HG03469 (cell line): ENCODE results near the gene CSF2.

ENCODE experiments used
- ATAC-seq: cut with Tn5 transposase; IDR thresholded peaks from one replicate; pipeline ENCODE4 v1.9.1; 2021; ENCODE audit warnings: mild to moderate bottlenecking, moderate library complexity, moderate number of reproducible peaks; ENCODE audit not compliant: unreplicated experiment

Gene CSF2

DNA sequence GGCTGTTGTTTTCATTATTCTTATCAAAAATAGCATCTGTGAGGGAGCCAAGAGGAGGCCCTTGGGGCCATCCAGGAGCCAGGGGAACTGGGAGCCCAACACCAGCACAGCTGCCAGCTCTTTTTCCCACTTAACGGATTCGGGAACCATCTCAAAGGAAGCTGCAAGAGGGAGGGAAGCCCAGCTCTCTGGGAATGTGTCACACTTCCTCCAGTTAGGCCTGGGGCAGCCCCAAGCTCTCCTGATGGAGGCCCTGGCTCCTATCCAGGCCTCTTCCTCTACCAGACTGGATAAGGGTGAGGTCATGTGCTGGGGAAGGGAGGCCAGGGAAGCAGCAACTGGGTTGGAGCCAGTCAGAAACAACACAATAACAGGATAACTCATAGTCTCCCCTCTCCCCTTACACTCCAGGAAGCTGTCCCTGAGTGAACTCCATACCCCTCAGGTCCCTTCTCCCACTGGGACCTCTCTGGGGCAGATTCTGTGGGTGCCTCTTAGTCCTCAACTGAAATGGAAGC, 12.7 kb downstream of the CSF2 start:
- no peak for ATAC-seq

DNA sequence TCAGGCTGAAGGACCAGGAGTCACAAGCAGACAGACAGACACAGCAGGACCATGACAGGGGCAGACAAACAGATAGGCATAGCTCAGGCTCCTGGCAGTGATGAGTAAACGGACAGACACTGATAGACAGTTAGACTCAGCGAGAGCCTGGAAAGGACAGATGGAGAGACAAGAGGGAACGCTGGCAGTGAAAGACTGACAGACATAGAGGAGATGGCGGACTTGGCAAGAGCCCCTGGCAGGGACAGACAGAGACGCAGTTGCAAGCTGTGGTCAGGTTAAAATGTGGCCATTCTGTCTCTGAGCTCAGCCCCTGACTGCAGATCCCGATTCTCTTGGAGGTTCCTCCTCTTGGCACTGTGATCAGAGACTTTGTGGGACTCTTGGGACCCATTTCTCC, 13.6 kb downstream of the CSF2 start:
- no peak for ATAC-seq

DNA sequence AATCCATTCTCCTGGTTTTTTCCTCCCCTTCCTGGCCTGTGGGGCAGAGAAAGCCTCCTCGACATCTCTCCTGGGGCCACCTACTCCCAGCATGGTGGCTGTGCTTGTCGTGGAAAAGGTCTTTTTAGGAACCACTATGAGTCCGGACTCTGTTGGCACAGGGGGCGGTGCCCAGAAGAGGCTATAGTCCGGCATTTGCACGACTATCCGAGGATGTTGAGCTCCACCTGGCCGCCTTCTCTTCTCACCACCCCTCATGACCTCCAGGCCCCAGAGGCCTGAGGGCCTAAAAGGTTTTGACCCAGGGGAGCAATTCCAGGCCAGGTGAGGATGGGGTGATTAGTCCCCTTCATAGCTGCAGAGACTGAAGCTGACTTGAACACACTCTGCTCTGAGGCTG, 14.1 kb downstream of the CSF2 start:
- no peak for ATAC-seq

DNA sequence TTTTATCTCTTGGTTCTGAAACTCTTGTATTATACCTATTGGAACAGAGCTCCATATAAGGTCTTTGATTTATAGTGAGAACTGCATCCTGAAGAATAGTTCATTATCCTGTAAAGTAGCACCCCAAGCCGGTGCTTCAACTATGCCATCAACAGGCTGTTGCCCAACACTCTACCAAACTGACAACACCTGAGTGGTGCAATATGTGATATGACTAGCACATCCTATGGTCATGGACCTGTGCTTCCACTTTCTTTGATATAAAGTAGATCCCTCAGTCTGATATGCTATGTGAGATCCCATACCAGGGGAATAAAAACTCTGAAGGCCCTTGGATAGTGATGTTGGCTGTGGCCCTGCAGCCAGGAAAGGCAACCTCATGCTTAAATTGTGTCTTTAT, 15.8 kb downstream of the CSF2 start:
- ATAC-seq: no peak

DNA sequence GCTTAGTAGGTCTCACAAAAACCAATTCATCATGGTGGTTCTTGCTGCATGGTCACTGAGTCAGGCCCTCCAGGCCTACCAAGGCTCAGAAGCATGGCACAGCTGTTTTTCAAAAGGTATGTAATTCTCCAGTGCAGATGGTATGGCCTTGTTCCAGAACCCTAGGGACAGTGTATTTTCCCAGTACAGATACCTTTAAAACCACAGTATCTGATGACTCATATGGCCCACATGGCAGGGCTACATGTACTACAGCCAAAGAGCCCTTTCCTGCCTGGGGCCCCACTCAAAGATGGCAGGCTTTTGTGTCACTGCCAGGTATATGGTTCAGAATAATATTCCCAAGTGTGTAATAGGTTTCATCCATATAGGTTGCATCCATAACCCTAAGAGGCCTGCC, 16.5 kb downstream of the CSF2 start:
- no peak for ATAC-seq

DNA sequence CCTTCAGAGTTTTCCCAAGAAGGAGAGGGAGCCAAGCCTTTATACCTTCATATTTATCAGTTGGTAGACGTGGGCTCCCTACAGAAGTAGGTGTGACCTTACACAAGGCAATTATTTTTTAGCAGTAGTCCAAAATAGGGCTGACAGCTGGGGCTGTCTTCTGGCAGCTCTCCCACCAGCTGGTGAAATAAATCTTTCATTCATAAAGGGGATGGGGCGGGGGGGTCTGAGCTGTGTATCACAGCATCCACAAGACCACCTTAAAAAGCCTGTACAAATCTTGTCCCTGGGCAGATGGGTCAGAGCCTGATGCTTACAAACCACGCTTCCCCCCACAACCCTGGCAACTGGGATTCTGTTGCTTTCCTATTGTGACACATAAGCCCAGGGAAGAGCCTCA, 19.7 kb downstream of the CSF2 start:
- ATAC-seq: no peak

DNA sequence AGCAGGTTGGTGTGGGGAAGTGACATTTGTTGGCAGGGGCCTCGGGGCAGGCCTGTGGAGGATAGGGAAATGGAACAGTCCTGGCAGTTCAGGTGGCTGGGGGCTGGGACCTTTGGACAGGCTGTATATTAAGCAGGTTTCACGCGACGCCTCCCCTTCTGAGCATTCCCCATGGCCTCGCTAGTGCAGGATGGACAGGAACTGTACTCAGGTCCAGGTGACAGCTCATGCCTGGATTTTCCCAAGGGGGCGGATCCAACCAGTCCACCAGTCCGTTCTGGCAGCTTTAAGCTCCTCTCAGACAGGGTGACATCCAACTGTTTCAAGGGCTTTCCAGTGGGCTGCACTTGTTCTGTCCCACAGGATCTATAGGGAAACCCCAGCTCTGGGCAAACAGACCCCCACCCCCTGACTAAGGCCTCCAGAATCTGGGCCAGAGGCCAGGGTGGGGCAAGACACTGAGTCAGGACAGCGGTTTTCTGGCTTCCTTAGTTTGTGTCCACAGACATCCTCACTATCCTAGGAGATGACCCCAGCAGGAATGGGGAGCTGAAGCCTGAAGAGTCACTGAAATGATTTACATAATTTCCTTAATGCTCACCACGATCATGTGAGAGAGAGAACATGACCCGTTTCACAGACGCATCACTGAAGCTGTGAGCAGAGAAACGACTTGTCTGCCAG, 20.9 kb downstream of the CSF2 start:
- no peak for ATAC-seq

DNA sequence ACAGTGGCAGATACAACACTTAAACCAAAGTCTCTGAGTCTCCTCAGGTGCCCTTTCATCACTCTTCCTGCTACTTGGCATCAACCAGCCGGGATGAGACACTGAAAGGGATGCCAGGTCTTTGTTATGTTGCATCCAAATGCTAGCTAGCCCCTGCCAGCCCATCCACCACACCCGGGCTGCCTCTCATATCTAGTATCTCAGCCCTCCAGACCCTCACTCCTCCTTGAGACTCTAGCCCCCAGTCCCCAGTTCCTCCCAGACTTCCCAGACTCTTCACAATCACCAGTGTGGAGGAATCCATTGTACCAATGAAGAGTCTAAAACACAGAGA, 21.5 kb downstream of the CSF2 start:
- no peak for ATAC-seq

DNA sequence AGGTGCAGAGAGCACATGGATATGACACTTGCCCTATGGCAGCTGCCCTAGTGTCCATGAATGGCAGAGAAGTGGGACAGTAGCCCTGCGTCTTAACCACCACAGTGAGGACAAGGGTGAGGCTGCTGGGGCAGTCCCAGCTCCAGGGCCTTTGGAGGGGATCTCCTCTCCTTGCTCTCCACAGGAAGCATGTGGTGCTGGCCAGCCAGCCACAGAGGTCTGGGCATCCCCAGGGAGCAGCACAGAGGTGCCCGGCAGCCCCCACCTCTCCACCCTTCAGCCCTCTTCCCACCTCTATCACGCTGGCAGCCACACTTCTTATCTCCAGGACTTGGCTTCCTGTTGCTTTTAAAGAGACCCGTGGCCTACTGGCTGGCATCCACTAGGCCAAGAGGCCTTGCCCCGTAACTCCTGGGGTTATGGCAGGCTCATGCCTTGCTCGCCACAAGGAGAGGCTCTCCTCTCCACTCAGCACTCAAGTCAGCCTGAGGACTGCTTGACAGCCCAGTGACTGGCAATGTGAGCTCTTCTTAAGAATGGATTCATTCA, 21.9 kb downstream of the CSF2 start:
- no peak for ATAC-seq

DNA sequence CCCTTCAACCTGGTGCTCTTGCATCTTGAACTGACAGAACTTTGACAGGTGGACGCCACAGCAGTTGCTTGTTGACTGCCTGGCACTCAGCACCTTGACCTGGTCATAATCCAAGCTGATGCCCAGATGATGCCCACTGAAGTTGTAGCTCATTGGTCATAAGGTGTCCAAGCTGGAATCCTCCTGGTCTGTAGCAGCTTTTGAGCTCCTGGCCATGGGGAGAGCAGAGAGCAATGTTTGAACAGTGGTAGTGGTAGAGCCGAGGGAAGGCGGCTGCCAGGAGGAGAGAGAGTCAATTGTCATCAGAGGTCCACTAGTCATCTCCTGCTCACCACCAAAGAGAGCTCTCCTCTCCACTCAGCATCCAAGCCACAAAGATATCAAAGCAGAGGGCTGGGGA, 23.3 kb downstream of the CSF2 start:
- ATAC-seq: no peak

DNA sequence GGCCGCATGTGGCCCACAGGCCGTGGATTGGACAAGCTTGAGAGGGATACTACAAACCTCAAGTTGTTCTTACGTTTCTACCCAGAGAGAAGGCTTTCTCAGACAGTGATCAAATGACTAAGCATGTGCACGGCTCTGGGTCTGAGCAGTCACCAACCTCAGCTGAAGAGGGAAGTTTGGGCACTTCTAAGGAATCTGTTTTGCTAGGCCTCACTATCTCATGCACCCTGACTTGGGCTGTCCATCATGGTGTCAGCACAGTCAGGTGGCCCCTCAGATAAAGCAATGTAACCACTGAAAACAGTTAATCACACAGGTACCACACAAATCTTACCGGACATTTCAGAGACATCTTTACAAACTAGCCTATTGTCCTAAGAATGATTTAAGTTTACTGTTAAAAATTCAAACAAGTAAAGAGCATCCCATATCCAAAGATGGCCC, 24.6 kb downstream of the CSF2 start:
- no peak for ATAC-seq

DNA sequence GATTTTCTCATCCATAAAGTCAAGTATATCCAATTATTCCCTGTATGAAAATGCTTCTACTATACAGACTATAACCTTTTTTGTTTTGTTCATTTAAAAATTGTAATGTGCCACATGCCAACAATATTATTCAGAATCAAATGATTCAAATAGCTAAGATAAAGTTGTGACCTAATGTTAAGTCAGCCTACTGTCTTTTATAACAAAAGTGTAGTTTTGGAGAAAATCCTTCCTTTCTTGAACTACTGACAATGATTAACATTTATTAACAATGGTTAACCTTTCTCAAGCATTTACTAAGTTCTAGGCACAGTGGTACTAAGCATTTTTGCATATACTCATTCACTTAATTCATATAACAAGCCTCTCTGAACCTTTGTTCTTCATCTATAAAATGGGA, 25.0 kb downstream of the CSF2 start:
- ATAC-seq: no peak

DNA sequence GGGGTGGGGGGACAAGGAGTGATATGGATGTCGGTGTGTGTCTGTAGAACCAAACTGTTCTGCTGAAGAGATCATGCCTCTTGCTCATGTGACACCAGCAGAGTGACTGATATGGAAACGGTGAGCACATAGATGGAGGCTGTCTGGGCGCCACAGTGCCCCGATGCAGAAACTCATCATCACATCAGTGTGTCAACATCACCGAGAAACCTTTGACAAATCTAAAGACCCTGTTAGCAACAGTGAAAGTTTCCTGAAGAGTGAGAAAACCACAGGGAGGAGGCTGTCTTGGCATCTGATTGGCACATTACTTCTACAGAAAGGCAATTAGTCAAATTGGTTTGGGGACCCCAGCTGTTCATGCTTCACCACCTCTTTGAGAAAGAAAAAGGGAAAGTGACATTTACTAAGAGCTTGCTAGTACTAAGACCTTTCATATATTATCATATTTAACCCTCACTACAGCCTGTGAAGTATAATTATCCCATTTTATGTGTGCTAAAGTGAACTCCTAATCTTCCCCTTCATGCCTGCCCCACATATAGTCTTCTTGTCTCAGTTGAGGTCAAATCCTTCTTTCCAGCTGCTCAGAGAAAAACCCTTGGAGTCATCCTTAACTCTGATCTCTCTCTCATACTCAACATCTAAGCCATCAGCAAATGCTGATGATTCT, 25.6 kb downstream of the CSF2 start:
- peak; percentile 34 for ATAC-seq

DNA sequence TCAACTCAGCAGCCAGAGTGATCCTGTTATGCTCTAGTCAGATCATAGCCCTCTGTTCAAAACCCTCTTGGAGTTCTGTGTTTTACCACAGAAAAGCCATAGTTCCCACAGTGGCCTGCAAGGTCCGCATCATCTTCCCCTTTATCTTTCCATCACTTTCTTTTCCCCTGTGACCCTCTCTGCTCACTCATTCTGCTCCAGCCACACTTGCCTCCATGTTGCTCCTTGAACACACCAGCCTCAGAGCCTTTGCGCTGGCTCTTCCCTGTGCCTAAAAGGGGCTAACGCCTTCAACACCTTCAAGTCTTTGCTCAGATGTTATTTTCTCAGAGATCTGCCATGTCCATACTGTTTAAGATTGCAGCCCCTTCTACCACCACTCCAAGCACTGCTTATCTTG, 26.3 kb downstream of the CSF2 start:
- ATAC-seq: no peak

DNA sequence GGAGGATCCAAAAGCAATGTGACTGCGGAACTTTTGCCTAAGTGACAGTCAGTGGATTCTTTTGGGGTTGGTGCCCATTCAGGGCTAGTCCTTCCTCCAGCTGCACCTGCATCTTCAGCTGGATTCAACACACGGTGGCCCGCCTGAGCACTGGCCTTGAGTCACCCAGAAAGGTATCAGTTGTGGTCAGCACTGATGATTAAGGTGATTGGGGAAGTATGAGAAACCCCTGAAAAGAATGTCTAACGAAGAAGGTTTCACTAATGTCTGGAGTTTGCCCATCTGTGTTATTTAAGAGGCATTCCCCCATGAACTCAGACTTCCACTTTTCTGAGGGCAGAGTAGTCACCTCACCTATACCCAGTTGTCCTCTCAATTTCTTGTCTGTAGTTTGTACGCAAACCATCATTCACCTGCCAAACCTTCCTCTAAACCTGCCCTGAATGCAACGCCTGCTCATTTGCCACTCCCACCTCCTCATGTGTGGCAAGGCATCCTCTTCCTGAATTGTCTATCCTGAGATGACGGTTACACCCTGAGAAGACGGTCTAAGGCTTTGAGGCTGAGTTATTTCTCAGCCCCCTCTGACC, 27.2 kb downstream of the CSF2 start:
- peak; percentile 27 for ATAC-seq

DNA sequence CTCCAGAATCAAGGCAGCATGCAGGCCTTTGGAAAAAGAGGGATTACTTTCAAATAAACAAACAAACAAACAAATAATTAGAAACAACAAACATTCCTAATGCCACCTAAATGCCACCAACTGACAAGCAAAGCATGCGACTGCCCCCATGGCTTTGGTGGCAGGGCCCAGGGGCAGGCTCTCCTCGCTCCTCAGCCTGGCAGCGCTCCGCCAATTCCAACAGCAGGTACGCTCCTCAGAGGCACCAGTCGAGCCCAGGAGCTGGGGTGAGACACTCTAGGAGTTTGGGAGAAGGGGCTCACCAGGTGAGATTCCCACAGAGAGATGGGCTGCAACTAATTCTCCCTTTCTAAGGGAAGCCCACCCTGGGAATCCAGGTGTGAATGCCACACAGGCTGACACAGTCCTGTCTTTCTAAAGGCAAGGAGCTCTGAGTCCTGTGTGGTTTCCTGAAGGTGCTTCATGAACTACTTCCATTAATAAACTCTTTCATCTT, 27.8 kb downstream of the CSF2 start:
- no peak for ATAC-seq

DNA sequence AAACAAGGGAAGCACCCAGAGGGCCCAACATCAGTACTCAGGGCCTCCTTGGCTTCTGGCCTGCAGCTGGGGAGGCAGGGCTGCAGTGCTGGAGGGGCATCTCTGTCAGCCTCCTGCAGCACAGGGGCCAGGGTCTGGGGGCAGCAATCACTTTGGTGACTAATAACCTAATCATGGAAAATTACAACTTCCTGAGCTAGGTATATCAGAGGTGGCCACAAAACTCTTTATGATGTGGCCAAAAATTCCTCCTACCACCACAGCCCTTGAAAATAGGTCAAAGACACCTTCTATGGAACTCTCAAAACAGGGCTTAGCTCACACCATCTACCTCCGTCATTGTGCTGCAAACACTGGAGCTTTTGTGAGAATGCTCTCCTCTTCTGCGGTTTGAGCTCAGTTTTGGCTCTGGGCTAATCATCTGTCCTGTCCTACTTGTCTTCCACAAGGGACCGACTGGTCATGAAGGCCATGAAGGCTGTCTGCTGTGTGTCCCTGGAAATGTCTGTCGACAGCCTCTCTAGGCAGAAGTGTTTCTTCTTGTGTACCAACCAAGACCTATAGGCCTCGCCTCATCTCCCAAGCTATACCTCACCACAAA, 28.6 kb downstream of the CSF2 start:
- ATAC-seq: no peak

DNA sequence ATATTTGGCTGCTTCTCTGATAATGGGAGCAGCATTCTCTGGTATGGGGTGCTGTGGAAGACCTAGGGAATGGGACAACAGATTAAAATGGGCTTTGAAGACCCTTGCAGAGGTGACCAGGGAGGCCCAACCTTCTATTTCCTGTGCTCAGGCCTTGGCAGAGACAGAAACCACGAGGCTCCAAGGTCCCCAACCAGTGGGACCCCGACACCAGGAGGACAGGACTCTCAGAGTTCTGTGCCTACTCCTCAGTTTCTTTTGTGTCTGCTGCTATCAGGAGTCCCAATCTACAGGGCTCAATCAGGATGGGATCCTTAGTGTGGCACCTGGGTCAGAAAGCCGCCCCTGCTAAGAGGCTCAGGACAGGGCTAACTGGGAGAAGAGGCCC, 29.3 kb downstream of the CSF2 start:
- no peak for ATAC-seq

DNA sequence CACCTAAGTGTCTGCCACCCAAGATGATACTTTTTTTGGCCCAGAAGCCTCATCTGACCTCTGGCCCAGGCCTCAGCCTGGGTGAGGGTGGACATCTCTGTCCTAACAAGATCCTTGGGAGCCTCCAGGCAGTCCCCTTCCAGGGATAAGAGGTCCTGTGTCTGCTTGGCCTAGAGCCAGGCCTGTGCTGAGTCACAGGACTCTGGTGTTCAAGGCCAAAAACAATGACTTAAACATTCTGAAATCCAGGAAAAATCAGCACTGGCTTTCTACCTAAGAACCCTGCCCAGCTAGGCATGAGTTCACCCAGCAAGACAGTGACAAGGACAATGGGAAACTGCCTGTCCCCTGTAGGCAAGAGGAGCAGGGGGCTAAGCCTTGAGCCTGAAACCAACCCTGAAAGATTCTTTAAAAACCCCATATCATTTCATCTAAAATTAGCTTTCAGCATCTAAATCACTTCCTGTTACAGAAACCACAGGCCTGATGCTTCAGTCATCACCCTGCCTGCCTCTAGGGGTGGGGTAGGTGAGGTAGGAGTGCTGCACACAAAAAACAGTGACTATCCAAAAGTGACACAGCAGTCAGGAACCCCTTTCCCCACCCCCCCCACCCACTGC, 29.9 kb downstream of the CSF2 start:
- peak; percentile 55 for ATAC-seq

DNA sequence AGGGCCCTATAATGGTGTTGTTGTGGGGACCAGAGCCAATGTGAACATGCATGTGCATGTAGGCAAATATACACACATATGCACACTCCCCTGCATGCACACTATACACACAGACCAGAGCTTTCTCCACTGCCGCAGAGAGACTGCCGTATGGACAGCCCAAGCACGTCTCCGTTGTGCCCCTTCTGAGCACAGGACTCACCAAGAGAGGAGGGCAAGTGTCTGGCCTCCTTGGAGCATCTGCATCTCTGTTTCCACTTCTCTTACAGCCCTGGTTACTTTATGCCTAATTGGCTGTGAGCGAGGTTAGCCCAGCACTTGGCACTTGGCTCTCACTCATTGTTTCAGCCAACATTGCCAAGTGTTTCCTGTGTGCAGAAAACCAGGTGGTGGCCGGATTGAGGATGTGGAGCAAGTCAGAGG, 30.4 kb downstream of the CSF2 start:
- ATAC-seq: no peak

DNA sequence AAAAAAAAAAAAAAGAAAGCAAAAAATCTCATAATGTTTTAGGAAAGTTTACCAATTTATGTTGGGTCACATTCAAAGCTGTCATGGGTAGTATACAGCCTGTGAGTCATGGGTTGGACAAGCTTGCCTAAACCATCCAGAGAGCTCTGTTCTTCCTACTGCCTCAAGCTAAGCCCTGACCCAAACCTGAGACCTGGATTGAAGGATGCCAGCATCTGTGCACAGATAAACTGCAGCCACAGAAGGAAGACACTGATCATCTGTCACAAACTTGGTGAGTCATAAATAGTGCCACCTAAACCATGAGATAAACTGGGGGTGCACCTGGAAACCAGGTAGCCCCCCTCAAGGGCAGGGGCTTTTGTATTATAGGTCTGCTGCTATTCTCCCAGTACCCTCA, 31.0 kb downstream of the CSF2 start:
- no peak for ATAC-seq
